ENCODE measurements around the gene ARTN.
A peak's percentile ranks its signal among the peaks of the same experiment; 100 is the strongest.

The ARTN gene

DNA sequence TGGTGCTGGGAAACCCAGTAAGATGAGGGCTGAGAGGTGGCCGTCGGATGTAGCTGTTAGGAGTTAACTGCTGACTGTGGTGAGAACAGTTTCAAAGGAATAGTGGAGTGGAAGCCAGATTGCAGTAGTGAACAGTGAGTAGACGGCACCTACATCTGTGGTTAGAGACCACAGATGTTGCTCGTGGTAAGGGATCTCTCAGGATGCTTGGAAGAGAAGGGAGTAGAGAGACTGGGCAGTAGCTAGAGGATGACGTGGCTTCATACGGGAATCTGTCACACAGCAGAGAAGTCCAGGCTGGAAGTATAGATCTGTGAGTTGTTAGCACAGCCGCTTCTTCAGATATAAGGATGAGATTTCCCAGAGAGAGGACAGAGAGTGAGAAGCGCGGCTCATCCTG lies 7.8 kb upstream of the ARTN start:
- no peak for DNase-seq

DNA sequence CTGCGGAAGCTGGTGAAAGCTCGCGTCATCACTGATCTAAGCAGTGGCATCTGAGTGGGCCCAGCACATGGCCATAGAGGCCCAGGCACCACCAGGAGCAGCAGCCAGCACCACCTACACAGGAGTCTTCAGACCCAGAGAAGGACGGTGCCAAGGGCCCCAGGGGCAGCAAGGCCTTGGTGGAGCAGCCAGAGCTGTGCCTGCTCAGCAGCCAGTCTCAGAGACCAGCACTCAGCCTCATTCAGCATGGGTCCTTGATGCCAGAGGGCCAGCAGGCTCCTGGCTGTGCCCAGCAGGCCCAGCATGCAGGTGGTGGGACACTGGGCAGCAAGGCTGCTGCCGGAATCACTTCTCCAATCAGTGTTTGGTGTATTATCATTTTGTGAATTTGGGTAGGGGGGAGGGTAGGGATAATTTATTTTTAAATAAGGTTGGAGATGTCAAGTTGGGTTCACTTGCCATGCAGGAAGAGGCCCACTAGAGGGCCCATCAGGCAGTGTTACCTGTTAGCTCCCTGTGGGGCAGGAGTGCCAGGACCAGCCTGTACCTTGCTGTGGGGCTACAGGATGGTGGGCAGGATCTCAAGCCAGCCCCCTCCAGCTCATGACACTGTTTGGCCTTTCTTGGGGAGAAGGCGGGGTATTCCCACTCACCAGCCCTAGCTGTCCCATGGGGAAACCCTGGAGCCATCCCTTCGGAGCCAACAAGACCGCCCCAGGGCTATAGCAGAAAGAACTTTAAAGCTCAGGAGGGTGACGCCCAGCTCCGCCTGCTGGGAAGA lies 3.2 kb upstream of the ARTN start:
- no peak for DNase-seq

DNA sequence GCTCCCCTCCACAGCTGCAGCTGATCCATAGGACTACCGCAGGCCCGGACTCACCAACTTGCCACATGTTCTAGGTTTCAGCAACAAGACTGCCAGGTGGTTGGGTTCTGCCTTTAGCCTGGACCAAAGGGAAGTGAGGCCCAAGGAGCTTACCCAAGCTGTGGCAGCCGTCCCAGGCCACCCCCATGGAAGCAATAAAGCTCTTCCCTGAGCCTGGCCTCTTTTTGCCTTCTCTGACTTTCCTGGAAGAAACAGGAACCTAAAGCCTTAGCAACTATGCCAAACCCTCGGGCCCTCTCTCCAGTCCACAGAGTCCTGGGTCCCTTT lies 2.7 kb upstream of the ARTN start:
- DNase-seq: no peak

DNA sequence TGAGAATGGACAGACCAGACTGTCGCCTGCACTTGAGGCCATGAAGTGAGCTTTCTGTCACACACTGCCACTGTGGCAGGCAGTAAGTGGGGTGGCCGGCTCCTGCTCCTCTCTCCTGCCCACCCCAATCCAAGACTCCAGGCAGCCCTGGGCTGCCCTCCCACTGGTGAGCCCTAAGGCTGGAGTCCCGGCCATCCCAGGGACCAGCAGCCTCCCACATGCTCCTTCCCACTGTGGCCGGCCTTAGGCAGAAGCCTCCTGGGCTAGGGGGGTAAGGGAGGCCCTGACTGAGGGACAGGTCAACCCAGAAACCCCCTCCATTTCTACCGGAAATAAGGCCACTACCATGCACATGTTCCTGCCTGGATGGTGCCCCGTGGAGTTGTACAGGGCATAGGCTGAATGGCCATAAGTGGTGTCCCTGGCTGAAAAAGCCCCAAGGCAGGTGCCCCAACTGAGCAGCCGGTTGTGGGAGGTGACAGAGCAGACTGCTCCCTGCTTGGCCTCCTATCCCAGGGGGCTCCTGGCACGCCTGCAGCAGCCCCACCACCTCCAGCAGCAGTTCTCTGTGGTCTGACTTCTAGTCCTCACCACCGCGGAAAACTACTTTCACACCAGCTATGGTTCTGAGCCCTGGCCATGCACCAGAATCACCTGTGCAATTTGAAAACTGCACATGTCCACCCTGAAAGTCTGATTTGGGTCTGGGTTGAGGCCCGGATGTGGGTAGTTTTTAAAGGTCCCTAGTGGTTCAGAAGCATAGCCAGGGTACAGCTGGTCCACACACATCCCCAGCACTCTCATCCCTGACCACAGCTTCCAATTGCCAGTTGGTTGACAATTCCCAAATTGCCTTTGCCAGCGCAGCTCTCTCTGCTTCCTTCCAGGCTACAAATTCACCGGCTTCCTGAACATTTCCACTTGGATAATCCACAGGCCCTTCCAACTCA lies 1.6 kb upstream of the ARTN start:
- DNase-seq: no peak

DNA sequence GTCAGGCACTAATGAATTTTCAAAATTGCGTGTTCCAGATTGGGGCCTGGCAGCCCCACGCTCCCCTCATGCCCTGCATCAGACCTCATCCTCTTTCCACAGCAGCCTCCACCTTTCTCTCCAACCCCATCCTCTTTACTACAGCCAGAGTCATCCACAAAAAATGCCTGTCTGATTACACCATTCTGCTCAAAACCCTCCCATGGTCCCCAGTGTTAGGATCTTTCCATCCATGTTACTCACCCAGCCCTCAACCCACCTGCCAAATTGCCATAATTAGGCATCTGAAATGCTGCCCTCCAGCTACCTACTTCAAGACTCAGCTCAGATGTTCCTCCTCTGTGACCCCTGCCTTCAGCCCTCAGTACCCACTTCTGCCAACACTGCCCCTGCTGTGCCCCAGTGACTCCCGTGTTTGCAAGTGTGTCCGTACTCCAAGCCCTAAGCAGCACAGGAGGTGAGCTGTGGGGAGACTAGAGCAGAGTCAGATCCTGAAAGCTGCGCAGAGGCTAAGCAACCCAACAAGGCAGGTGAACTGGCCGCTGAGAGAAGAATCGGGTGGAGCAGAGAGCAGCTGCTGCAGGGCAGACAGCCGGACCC lies 715 bp upstream of the ARTN start:
- DNase-seq: no peak

DNA sequence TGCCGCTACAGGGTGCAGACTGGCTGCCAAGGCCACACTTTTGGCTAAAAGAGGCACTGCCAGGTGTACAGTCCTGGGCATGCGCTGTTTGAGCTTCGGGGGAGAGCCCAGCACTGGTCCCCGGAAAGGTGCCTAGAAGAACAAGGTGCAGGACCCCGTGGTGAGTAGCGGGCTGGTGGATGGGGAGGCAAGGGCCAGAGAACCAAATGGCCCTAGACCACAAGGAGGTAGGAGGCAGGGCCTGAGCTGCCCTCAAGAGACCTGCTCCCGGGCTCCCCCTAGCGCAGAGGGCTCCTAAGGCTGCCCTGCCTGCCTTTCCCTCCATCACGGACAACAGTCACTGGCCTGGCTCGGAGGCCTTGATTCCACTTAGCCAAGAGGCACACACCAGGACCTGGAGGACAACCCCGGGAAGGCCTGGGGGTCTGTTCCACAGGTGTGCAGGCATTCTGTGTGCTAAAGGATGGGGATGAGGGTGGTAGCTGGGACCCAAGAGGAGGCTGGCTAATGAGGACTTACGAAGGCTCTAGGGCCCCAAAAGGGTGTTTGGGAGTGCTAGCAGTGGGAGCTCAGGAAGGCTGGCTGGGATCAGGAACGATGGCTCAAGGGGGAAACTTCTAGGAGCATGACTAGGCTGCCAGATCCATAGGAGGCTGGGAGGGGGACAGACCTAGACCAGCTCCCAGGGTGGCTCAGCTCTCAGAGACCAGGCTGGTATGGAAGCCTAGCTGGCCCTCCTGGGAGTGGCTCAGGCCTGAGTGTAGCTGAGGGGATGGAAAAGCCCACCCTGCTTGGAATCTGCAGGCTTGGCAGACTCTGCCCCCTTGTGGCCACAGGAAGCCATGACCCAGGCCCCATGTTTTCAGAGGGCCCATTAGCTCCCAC lies 742 bp downstream of the ARTN start:
- peak; percentile 11 to 35 (median 30) for DNase-seq

DNA sequence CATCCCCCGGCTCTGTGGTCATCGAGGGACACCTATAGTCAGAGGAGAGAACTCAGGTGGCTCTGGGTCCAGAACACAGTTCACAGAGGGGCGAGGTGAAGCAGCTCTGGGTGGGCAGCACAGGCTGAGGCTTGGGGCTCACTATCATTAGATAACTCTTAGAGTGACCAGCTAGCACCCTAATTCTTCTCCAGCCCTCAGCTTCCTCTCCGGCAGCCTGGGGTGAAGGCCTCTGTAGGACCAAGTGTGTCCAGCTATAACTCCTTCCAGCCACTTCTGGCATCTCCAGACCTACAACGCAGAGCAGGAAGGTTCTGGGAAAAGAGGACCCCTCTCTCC lies 1.4 kb downstream of the ARTN start:
- DNase-seq: no peak

DNA sequence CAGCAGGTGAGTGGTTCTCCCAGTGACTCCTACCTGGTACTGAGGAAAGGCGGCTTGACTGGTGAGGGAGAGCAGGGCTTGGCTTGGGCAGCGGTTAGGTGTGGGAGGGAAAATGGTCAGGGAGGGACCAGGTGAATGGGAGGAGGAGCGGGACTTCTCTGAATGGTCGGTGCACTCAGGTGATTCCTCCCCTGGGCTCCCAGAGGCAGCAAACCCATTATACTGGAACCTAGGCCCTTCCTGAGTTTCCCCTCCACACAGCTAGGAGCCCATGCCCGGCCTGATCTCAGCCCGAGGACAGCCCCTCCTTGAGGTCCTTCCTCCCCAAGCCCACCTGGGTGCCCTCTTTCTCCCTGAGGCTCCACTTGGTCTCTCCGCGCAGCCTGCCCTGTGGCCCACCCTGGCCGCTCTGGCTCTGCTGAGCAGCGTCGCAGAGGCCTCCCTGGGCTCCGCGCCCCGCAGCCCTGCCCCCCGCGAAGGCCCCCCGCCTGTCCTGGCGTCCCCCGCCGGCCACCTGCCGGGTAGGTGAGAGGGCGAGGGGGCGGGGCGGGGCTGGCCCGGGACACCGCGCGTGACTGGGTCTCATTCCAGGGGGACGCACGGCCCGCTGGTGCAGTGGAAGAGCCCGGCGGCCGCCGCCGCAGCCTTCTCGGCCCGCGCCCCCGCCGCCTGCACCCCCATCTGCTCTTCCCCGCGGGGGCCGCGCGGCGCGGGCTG lies 2.3 kb downstream of the ARTN start:
- DNase-seq: no peak

DNA sequence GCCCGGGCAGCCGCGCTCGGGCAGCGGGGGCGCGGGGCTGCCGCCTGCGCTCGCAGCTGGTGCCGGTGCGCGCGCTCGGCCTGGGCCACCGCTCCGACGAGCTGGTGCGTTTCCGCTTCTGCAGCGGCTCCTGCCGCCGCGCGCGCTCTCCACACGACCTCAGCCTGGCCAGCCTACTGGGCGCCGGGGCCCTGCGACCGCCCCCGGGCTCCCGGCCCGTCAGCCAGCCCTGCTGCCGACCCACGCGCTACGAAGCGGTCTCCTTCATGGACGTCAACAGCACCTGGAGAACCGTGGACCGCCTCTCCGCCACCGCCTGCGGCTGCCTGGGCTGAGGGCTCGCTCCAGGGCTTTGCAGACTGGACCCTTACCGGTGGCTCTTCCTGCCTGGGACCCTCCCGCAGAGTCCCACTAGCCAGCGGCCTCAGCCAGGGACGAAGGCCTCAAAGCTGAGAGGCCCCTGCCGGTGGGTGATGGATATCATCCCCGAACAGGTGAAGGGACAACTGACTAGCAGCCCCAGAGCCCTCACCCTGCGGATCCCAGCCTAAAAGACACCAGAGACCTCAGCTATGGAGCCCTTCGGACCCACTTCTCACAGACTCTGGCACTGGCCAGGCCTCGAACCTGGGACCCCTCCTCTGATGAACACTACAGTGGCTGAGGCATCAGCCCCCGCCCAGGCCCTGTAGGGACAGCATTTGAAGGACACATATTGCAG lies 3.0 kb downstream of the ARTN start:
- no peak for DNase-seq

DNA sequence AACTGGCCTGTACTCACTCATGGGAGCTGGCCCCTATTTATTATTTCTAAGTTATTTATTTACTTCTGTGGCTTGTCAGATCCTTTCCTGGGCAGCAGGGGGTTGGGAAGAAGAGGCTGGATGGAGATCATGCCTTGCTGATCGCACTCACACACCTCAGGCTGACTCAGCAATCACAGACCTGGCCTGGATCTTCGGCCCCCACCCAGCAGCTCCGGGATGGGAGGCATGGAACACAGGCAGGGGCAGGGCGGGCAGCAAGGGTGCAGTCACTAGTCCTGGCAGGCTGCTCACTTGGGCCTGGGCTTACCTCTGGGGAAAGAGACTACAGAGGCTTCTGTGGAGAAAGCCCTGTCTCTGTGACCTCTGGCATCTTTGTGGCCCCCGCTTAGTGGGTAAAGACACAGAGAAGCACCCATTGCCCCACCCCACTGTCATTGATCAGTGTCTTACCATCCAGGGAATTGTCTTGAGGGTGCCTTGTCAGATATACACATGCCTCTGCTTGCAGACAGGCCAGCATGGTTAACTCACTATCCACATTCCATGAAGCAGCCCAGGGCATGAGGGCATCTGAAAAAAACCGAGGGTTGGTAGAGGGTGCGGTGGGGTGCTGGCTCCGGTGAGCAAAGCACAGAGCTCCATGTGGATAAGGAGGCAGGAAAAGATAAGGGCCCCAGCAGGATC lies 3.7 kb downstream of the ARTN start:
- DNase-seq: no peak

DNA sequence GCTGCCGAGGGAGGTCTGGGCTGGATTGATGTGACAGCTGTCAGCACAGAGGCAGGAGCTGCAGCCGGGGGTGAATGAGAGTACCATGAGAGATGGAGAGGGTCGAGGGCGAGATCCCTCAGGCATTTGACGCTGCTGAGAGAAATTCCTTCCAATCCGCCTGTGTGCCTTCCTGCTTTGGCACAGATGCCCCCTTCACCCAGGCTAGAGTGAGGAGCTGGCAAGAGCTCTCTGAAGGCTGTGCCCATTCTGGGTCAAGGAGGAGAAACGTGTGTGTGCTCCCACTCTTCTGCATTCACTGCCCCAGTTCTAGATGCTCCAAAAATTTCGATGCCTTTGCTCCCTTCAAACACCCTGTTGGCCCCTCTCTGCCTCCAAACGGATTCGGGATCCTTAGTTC lies 4.8 kb downstream of the ARTN start:
- DNase-seq: no peak

DNA sequence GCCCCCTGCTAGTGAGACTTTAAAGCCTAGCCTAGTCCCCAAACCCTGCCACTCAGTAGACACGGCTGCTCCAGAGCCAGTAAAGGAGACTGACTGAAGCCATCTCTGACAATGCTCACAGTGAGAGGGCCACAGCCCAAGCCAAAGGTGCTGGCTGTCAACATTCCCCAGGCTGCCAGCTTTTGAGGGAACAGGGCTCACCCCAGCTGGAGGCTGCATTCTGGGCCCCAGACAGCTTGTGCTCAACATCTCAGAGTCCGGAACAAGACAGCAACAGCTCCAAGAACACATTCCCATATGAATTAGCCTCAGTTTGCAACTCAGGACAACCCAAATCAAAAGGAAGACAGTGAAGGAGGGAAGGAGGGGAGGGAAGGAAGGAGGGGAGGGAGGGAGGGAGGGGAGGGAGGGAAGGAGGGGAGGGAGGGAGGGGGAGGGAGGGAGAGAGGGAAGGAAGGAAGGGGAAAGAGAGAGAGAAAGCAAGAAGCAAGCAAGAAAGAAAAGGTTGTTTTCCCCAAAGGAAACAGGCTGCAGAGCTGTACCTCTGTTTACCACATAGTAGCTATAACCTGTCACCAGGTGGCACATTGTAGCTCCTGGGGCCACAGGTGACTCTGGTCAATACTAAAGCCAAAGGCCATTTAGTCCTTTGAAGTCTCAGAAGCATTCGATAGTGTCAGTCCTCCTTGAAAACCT lies 5.4 kb downstream of the ARTN start:
- DNase-seq: no peak

DNA sequence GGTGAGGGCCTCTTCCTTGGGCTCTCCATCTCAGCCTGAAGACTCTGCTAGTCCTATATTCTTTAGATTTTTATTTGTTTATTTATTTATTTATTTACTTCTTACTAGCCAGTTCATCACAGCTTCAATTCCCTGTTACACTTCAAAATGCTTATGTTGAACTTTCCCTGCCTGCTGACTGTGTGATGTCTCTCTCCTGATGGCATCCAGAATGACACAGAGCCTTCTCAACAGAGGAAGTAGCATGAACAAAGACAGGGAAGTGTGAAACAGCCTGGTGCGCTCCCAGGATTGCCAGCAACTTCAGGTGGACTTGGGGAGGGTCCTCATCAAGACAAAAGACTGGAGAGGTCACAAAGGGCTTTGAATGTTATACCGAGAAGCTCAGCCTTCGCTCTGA lies 8.8 kb downstream of the ARTN start:
- DNase-seq: no peak

DNA sequence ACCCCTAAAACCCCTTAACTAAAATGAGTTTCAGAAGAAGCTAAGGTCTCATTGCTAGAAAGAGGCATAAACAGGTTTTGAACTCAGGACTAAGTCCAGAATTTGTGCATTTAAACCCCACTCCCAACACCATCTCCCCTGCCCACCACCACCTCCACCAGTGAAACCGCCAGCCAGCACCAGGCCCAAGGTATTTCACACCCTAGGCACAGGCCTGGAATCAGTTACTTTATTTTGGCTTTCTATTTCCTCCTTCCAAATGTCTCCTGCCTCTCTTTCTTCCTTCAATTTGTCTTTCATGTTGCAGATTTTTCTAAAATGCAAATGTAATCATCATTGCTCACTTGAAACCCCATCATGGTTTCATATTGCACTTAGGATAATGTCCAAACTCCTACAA lies 11.3 kb downstream of the ARTN start:
- DNase-seq: no peak

DNA sequence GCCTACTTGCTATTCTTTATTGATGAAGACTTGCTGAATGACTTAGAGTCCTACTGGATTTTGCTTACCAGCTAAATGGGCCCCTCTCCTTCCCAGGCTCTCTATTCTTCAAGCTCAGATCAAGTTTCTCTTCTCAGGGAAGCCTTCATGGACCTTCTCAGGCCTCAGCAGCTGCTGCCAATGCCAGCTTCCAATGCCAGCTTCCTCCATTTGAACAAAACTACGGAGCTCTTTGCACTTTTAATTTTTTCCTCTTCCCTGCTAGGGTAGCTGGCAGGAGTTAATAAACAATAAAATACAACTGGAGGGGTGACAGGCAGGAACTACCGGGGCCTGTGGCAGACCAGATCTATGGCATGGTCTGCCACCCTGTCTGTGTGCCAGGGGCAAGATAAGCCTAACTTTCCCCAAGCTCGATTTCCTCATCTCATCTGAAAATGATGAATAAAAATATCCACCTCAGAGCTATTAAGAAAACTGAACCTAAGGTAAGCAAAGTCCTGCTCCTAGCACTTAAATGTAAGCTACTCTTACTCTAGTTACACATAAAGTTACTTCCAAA lies 12.2 kb downstream of the ARTN start:
- no peak for DNase-seq

DNA sequence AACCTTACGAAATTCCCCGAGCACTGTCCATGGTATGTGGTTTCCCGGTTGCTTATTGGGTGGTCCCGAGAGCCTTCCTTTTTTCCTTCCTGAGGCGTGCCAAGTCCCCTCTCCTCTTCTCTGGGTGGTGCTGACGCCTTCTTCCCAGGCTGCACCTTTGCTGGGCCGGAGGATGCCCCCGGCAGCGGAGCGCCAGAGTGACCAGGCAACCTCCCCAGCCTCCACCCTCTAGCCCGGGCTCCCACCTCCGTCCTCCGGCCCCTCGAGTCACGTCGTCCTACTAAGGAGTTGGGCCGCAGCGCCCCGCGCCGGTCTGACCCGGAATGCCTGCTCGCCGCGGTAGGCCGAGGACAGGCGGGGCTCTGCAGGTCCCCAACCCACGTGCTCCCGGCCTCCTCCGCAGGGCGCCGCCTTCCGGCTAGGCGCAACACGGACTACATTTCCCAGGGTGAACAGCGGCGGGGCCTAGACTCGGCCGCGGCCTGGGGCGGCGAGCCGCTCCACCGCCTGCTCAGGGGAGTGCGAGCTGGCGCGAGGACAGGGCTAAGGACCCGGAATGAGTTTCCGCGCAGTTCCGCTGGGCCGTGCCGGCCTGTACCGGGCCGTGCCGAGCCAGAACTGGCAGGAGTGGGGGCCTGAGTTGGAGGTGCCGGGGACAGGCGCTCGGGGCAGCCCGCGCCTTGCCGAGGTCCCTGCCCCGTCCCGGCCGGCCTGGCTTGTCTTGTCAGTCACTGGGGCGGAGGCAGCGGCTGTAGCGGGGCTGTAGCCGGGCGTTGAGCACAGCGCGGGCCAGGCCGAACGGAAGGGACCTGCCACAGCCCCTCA lies 12.8 kb downstream of the ARTN start, which contains the start of gene IPO13:
Gene IPO13, plus strand, starts transcription at position 715 of the 825 bp plus-strand sequence. CDS start 651 bp downstream, outside the sequence.
- DNase-seq: peak; percentile 86 to 92 (median 89)

DNA sequence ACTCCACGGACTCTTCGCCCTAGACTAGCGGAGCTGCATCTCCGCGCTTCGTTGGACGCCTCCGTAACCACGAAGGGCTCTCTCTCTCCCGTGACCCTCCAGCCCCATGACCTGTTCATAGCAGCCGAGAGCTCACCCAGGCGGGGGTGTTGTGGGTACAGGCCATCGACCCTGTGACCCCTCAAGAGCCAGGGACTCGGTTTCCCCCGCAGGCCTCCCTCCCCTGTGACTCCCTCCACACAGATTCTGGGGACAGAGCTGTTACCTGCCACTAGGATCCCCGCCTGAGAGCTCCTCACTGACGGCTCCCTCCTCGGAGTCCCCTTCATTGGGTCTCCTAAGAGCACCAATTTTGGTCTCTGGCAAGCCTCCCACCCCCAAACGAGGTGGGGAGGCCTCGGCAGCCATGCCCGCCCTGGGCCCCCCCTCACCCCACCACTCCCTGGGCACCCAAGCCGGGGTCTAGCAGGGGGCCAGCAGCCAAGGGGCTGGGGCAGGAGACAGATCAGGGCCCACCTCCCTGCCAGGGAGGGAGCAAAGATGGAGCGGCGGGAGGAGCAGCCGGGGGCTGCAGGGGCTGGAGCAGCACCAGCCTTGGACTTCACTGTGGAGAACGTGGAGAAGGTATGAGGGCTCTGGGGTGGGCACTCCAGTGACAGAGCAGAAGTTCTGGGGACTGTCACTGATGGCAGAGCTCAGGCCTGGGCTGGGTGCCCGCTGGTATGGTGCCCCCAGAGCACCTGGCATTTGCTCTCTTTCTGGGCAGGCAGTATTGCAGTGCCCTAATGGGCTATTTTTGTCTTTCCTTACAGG lies 13.7 kb downstream of the ARTN start:
- no peak for DNase-seq

DNA sequence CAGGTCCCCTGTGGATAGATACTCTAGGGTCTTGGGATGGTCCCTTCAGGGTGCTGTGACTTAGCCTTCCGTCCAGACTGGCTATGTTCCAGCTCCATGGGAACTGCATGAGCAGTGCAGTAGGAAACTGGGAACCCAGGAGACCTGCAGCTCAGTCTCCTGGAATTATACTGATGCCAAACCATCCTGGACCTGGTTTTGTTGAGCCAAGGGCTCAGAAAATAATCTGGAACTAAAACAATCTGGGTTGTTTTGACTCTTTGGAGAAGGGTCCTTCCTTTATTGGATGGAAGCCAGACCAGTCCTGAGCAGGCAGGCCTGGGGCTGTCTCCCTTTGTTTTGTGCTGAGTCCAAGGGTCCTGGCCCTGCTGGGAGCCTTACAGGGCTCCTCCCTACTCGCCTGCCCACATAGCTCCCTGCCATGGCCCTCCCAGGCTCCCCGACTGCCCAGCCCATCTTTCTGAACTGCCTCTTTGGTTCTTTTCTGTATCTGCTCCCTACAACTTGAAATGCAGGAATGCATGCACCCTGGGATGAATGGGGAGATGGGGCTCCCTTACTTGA lies 14.4 kb downstream of the ARTN start:
- no peak for DNase-seq

Data from activated CD4-positive, CD25-positive, alpha-beta regulatory T cell (primary cell).